ENCODE results near the gene ZBTB2. TPM values are rescaled to one million over a fixed set of nuclear protein-coding genes. Genes with fewer than 3 reads are reported as not detected.
A peak's percentile ranks its signal among the peaks of the same experiment; 100 is the strongest.

Gene ZBTB2
- total RNA-seq, 1 experiment from 2014 or later = 31.4 TPM

GRCh38 chr6:151365233-151365632, 26.1 kb downstream of the ZBTB2 start:
- Mint-ChIP-seq H3K9me3 (no peaks in the 10 kb centered on the region), H3K4me1 (peaks cover 2 to 5% of the 10 kb centered on the region in 2 experiments; a peak in 3 of 4 replicates), H3K27ac (0 out of 7 replicates have a peak overlapping the region, but pooled peaks of 1 of the 3 experiments have one; percentile 34), H3K36me3 (ENCODE audit: insufficient read depth in 1 of 3, low read depth in 3 of 3) (peaks cover 22 to 53% (median 31%) of the 10 kb centered on the region in 3 experiments; a peak in 6 of 7 replicates), H3K27me3 (ENCODE audit: low read depth) (no peaks in the 10 kb centered on the region), H3K4me3 (no peak overlapping the region)
- H3K14ac ChIP-seq (ENCODE audit: insufficient read depth, low read length) = no peak overlapping the region
- no peak overlapping the region for H2BK12ac ChIP-seq (ENCODE audit: insufficient read length, low read depth, low read length)
- no peaks in the 10 kb centered on the region for H3K9me3 ChIP-seq (ENCODE audit: control insufficient read depth, low read depth, low read length)
- no peaks in the 10 kb centered on the region for H3K27me3 ChIP-seq (ENCODE audit: insufficient read depth, low read length)
- no peak overlapping the region for H3K4ac ChIP-seq (ENCODE audit: low read depth, low read length)
- H2BK120ac ChIP-seq (ENCODE audit: low read depth, low read length, poor library complexity, severe bottlenecking) = no peak overlapping the region
- H2AFZ ChIP-seq (ENCODE audit: low read length) = no peak overlapping the region
- no peak for TF ChIP-seq CTCF (conservative IDR thresholded peaks at IDR 0.05)
- H3K18ac ChIP-seq (ENCODE audit: insufficient read length, low read depth, low read length) = no peak overlapping the region
- no peaks in the 10 kb centered on the region for H3K23me2 ChIP-seq (ENCODE audit: insufficient read length, low read depth, low read length, poor library complexity, severe bottlenecking)
- no peaks in the 10 kb centered on the region for H4K20me1 ChIP-seq (ENCODE audit: control insufficient read depth, insufficient read depth, insufficient read length)
- H3K79me2 ChIP-seq (ENCODE audit: insufficient read depth, low read length) = no peaks in the 10 kb centered on the region
- no peak overlapping the region for H2BK15ac ChIP-seq (ENCODE audit: low read depth, low read length)
- WGBS (ENCODE audit: extremely low coverage, insufficient read length, low lambda C conversion rate) = no CpG with 5 or more reads among the region's 6 CpGs
- H4K8ac ChIP-seq (replicated peaks; ENCODE audit: insufficient read length, low read depth, low read length) = no peak overlapping the region
- H3K23ac ChIP-seq (ENCODE audit: insufficient read length, low read depth, low read length) = no peak overlapping the region
- no peak overlapping the region for H4K91ac ChIP-seq (ENCODE audit: insufficient read length, low read depth, low read length)
- H3T11ph ChIP-seq (ENCODE audit: low read length) = no peak overlapping the region
- H3K27ac ChIP-seq (ENCODE audit: insufficient read length, low read depth, low read length) = no peak overlapping the region
- H3K4me2 ChIP-seq (ENCODE audit: insufficient read depth, insufficient read length, low read length) = no peak overlapping the region
- no peaks in the 10 kb centered on the region for H3K4me1 ChIP-seq (ENCODE audit: insufficient read depth, low read length)
- H3K79me1 ChIP-seq (ENCODE audit: insufficient read depth, low read depth, low read length, poor library complexity, severe bottlenecking) = no peaks in the 10 kb centered on the region
- no peak overlapping the region for H3K9ac ChIP-seq (ENCODE audit: extremely low read depth, insufficient read length, low read length)
- H3K56ac ChIP-seq (ENCODE audit: insufficient read length, low read depth, low read length) = no peak overlapping the region
- H2BK20ac ChIP-seq (ENCODE audit: low read depth, low read length, poor library complexity, severe bottlenecking) = no peak overlapping the region
- H2BK5ac ChIP-seq (ENCODE audit: insufficient read length, low read length) = no peak overlapping the region
- no peak for DNase-seq
- no peak overlapping the region for H2AK5ac ChIP-seq (ENCODE audit: insufficient read length, low read length)
- no peak overlapping the region for H4K5ac ChIP-seq (ENCODE audit: insufficient read length, low read depth, low read length)
